ENCODE data around the gene BTAF1.

DNA sequence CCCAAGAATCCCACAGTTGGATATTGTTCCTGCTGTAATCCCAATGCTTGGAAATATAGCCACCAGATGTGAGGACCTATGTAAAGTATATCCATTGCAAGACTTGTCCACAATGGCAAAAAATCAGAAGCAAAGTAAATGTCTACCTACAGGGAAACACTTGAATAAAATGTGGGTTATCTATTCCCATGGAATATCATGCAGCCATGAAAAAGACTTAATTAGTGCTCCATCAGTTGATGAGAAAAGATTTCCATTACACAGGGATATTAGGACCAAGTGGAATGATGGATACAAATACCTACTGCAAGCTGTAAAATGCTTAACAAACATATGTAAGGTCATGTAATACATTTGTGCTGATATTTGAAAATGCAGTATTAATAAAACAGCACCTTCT lies 131.2 kb downstream of the BTAF1 start:
- TF ChIP-seq, protein P1, sequence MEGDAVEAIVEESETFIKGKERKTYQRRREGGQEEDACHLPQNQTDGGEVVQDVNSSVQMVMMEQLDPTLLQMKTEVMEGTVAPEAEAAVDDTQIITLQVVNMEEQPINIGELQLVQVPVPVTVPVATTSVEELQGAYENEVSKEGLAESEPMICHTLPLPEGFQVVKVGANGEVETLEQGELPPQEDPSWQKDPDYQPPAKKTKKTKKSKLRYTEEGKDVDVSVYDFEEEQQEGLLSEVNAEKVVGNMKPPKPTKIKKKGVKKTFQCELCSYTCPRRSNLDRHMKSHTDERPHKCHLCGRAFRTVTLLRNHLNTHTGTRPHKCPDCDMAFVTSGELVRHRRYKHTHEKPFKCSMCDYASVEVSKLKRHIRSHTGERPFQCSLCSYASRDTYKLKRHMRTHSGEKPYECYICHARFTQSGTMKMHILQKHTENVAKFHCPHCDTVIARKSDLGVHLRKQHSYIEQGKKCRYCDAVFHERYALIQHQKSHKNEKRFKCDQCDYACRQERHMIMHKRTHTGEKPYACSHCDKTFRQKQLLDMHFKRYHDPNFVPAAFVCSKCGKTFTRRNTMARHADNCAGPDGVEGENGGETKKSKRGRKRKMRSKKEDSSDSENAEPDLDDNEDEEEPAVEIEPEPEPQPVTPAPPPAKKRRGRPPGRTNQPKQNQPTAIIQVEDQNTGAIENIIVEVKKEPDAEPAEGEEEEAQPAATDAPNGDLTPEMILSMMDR (IDR thresholded peaks at IDR 0.05), result no peak
- no peak for TF ChIP-seq POLR2A (IDR thresholded peaks at IDR 0.05)
